Measurements from ENCODE around the gene SYP. TPM values are rescaled to one million over a fixed set of nuclear protein-coding genes. Genes with fewer than 3 reads are reported as not detected.
"Not testable (repeated sequence)": the region's sequence is repeated elsewhere in the genome, so short reads cannot be mapped to it uniquely, and the experiment has no call there.

Gene SYP
- total and polyA plus RNA-seq, 3 donors from 2014 or later = 1.7 to 3.4 (median 2.5) TPM

- Histone ChIP-seq H3K9me3 (no peaks in the 10 kb centered on the region), H3K4me3 (no peak overlapping the region), H3K27me3 (no peaks in the 10 kb centered on the region), H3K36me3 (ENCODE audit: low read depth, missing control alignments) (no peaks in the 10 kb centered on the region), H3K4me1 (no peaks in the 10 kb centered on the region), H3K27ac (no peak overlapping the region)
- peak; percentile 61 for DNase-seq
- intact Hi-C loops (cut with DNase I; ENCODE audit: low total_unique reads) = no loop called here
- TF ChIP-seq POLR2A (IDR thresholded peaks at IDR 0.05) = no peak
- WGBS, 2 donors = 52 to 62% methylated on average over 2 of the region's 2 CpGs
These were observed 39.1 kb downstream of the SYP start for GRCh38 chrX:49160908-49161307.

- no peaks in the 10 kb centered on the region for H3K4me1 ChIP-seq
- no peaks in the 10 kb centered on the region for H3K27me3 ChIP-seq
- H3K4me3 ChIP-seq = no peak overlapping the region
- DNase-seq = no peak
- H3K9me3 ChIP-seq = no peaks in the 10 kb centered on the region
- intact Hi-C loops (cut with DNase I; ENCODE audit: low total_unique reads) = no loop called here
- no peak for TF ChIP-seq CTCF (IDR thresholded peaks at IDR 0.05)
- TF ChIP-seq POLR2A (IDR thresholded peaks at IDR 0.05) = no peak
- H3K27ac ChIP-seq = no peak overlapping the region
- H3K36me3 ChIP-seq (ENCODE audit: low read depth, missing control alignments) = no peaks in the 10 kb centered on the region
- 62% methylated on average over 25 of the region's 25 CpGs; no CpG with 5 or more reads in 1 of the 2 donors for WGBS, 2 donors
These were observed 42.8 kb downstream of the SYP start for GRCh38 chrX:49157194-49157593.

GRCh38 chrX:49155900-49156837, 43.8 kb downstream of the SYP start:
- Histone ChIP-seq H3K4me1 (no peaks in the 10 kb centered on the region), H3K36me3 (ENCODE audit: low read depth, missing control alignments) (no peaks in the 10 kb centered on the region), H3K27ac (peak overlapping the region; percentile 86 to 91), H3K9me3 (no peaks in the 10 kb centered on the region), H3K27me3 (no peaks in the 10 kb centered on the region), H3K4me3 (peak overlapping the region; percentile 41 to 63)
- WGBS, 2 donors = 2 to 4% methylated on average over 8 to 32 of the region's 65 CpGs
- TF ChIP-seq POLR2A (IDR thresholded peaks at IDR 0.05) (no peak), CTCF (IDR thresholded peaks at IDR 0.05) (peak; percentile 63 to 86 (median 81))
- DNase-seq = peak; percentile 86
- intact Hi-C loops (cut with DNase I; ENCODE audit: low total_unique reads) = no loop called here

- peak overlapping the region; percentile 41 to 63 for H3K4me3 ChIP-seq
- no peaks in the 10 kb centered on the region for H3K4me1 ChIP-seq
- peak overlapping the region; percentile 86 to 91 for H3K27ac ChIP-seq
- H3K36me3 ChIP-seq (ENCODE audit: low read depth, missing control alignments) = no peaks in the 10 kb centered on the region
- no peak for TF ChIP-seq POLR2A (IDR thresholded peaks at IDR 0.05)
- TF ChIP-seq CTCF (IDR thresholded peaks at IDR 0.05) = no peak
- no peaks in the 10 kb centered on the region for H3K27me3 ChIP-seq
- 8% methylated on average over 18 of the region's 18 CpGs for WGBS, 2 donors
- H3K9me3 ChIP-seq = no peaks in the 10 kb centered on the region
- DNase-seq = peak; percentile 38
- intact Hi-C loops (cut with DNase I; ENCODE audit: low total_unique reads) = no loop called here
These were observed 44.6 kb downstream of the SYP start for GRCh38 chrX:49155243-49155899.

GRCh38 chrX:49153467-49153866, 46.5 kb downstream of the SYP start:
- H3K27ac ChIP-seq = no peak overlapping the region
- no peaks in the 10 kb centered on the region for H3K9me3 ChIP-seq
- H3K27me3 ChIP-seq = no peaks in the 10 kb centered on the region
- intact Hi-C loops (cut with DNase I; ENCODE audit: low total_unique reads) = no loop called here
- TF ChIP-seq POLR2A (IDR thresholded peaks at IDR 0.05) = no peak
- TF ChIP-seq CTCF (IDR thresholded peaks at IDR 0.05) = no peak
- 92 to 100% methylated on average over 1 of the region's 1 CpG for WGBS, 2 donors
- H3K4me3 ChIP-seq = no peak overlapping the region
- no peaks in the 10 kb centered on the region for H3K36me3 ChIP-seq (ENCODE audit: low read depth, missing control alignments)
- DNase-seq = no peak
- H3K4me1 ChIP-seq = no peaks in the 10 kb centered on the region

GRCh38 chrX:49149291-49149690, 50.7 kb downstream of the SYP start:
- not testable (repeated sequence) for H3K27ac ChIP-seq, DNase-seq

GRCh38 chrX:49148390-49149100, 51.4 kb downstream of the SYP start:
- whole genome bisulfite sequencing, 2 donors = 70 to 89% methylated on average over 4 to 21 of the region's 21 CpGs

More at GRCh38 chrX:49149291-49149690, 50.7 kb downstream of the SYP start:
- H3K4me3 ChIP-seq; intact Hi-C loops (cut with DNase I; ENCODE audit: low total_unique reads); H3K4me1 ChIP-seq; H3K36me3 ChIP-seq (ENCODE audit: low read depth, missing control alignments); H3K27me3 ChIP-seq; H3K9me3 ChIP-seq: not testable (repeated sequence)
- WGBS, 2 donors = 95 to 96% methylated on average over 4 to 14 of the region's 14 CpGs

More at GRCh38 chrX:49148390-49149100, 51.4 kb downstream of the SYP start:
- H3K36me3 ChIP-seq (ENCODE audit: low read depth, missing control alignments); H3K4me1 ChIP-seq; intact Hi-C loops (cut with DNase I; ENCODE audit: low total_unique reads); H3K9me3 ChIP-seq; H3K27ac ChIP-seq; DNase-seq; H3K4me3 ChIP-seq; H3K27me3 ChIP-seq: not testable (repeated sequence)

All from testis (tissue), 3 donors.